Effector CD8-positive, alpha-beta T cell (primary cell): ENCODE data around the gene UNC5B.

Source experiments
- DNase-seq: peaks from one replicate; lab custom pipeline; 2025; lab: John Stamatoyannopoulos, UW

The UNC5B gene

GRCh38 chr10:71319042-71319799, 106.9 kb downstream of the UNC5B start, which contains the start of gene SLC29A3:
TSS of gene SLC29A3 (plus strand) at chr10:71319259. CDS start at chr10:71319310, 51 bp downstream.
- DNase-seq: peak; percentile 57

DNA sequence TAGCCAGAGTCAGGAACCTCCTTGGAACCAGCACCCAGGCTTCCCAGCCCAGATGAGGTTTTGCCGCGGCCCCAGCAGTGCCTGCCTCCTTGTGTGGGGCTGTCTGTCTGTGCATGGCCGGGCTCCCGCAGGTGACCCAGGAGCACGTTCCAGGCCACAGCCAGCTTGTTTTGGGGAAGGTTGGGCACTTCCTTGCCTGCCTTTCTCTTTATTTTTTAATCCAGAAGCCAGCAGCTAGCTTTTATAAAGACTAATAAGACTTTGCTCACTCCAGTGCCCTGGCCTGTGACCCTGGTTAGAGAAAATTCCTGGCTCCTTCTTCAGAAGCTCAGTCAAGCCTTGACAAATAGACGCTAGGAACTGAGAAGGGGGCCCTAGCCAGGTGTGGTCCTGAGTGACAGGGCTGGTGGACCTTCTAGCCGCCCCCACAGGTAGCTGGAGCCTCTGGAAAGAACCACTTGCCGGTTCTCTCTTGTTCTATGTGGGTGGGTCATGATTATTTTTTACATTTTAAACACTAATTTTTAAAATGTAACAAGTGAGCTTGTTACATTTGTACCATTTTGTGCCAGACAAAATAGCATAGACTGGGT, 107.5 kb downstream of the UNC5B start:
- no peak for DNase-seq

DNA sequence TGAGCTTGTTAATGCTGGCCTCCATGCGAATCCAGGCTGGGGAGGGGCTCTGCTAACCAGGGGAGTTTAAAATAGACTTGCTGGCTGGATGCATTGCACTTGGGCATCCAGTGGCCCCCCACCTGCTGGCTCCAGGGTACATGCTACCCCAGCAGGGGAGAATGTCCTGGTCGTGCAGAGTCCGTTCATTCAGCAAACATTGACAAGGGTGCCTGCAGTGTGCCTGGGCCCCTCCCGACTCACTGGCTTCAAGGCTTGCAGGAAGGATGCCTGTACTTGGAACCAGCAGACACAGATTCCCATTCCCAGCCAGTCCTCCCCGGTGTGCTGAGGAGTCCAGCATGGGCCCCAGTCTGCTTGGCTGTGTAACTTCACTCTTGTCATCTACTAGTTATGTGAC, 108.2 kb downstream of the UNC5B start:
- no peak for DNase-seq

DNA sequence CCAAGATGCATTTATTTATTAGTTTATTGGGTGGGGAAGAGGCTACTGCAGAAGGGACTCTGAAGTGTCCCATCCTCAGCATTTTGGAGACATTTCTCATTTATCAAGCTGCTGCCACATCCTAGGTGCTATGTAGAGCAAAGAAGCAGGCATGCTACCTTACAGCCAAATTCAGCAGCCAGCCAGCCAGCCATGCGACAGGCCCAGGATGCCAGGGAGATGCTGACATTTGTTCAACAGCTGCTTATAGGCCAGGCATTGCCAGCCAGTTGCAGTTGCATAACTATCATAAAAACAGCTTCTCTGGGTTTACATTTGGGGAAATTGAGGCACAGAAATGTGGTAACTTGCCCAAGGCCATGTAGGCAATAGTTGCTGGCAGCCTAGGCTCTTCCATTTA, 109.0 kb downstream of the UNC5B start:
- DNase-seq: no peak

- DNase-seq: no peak
Measured at GRCh38 chr10:71323407-71323806, 111.0 kb downstream of the UNC5B start.

DNA sequence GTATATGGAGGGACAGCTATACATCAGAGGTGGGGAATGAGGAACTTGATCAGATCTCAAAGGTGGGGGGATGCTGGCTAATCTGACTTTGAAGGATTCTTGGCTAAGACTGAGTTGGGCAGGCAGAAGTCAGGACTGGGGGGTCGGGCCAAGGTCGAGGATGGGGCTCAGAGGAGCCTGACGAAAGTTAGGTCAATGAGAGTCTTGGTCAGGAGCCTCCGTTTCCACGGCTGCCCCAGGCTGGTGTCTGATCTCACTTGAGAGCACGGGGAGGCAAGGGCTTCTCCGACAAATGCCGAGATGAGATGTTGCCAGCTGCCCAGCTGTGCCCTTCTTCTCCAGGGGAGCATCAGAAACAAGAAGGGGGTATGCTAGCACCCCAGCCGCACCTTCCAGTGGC, 112.4 kb downstream of the UNC5B start:
- no peak for DNase-seq

GRCh38 chr10:71325267-71325666, 112.9 kb downstream of the UNC5B start:
- no peak for DNase-seq

DNA sequence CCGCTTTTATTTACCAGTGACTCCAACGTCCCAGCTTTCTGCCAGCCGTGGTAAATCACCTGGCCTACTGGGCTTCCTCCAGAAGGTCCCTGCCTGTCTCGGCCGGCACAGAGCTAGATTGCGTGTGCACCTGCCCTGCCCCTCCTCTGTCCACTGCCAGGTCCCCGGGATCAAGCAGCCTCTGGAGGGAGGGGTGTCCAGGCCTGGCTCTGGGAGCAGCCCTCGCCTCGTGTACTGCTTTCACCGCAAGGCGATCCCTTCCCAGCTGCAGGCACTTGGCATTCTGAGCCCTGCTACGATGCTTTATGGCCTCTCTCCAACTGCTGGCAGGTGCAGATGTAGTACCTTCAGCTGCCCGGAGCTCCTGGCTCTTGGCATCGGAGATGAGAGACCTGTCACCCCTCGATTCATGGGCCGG, 114.1 kb downstream of the UNC5B start:
- no peak for DNase-seq

GRCh38 chr10:71330789-71331404, 118.5 kb downstream of the UNC5B start:
- no peak for DNase-seq

GRCh38 chr10:71331736-71332135, 119.4 kb downstream of the UNC5B start:
- DNase-seq: no peak

DNA sequence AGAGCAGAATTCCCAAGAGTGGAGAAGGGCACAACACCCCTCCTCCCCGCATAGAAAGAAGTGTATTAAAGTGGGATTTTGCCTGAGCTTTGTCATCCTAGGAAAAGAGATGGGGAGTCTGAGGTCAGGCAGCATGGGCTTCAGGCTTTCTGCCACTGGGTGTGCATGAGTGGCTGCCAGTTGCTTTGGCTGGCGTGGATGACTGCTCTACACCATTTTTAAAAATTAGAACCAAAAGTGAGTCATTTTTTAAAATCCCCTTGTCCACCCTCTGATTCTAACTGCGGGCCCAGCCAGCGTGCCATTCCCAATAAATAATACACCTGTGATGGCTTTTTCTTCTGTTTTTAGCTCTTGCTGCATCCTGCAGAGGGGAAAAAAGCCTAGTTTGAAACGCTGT, 120.1 kb downstream of the UNC5B start:
- no peak for DNase-seq

DNA sequence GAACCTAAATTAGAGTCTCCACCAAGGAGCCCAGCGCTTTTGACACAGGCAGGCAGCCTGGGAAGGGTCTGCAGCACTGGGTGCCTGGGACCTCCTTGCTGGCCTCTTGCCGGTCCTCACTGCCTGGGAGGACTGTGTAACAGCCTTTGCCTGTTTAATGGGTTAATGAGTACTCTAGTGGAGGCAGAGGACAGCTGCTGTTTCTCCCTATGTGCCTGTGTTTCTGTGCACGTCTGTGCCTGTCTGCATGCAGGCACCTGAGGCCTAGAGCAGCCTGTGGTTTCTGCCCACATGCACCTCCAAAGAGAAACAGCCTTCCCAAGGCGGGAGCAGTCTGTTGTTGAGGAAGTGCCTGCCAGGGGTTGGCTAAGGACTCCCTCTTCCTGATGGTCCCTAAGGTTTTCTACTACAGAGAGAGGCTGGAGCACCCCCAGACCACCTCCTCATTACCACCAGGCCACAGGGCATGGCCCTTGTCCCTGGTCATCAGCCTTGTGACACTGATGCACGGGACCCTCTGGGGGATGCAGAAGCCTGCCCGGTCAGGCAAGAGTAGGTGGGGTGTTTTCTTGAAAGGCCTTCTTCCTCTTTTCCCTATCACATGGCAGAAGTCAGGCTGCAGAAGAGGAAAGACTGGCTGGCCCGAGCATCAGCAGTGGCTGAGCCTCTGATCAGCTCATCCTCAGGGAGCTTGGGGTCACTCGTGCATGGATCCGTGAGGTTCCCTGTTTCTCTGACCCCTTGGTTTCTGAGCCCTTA, 120.9 kb downstream of the UNC5B start:
- DNase-seq: no peak

- no peak for DNase-seq
Measured at GRCh38 chr10:71334221-71334791, 121.9 kb downstream of the UNC5B start.

GRCh38 chr10:71335173-71335708, 122.9 kb downstream of the UNC5B start:
- DNase-seq: no peak

DNA sequence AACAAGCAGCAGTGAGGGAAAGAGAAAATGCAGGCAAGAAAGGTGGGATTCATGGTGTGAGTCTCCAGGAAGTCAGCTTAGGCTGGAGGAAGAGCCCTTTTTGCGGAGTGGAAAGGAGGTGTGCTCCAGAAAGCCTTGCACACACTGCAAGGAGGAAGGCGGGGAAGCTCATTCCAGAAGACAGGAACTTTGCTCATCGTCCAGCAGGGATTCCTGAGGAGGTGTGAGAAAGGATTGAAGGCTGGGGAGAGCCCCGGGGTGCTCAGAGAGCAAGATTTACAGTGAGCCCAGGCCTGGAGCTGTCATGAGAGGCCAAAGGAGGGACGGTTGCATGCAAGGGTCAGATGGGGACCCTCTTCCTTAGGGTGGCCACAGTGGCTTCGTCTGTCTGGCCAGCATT, 124.3 kb downstream of the UNC5B start:
- no peak for DNase-seq

DNA sequence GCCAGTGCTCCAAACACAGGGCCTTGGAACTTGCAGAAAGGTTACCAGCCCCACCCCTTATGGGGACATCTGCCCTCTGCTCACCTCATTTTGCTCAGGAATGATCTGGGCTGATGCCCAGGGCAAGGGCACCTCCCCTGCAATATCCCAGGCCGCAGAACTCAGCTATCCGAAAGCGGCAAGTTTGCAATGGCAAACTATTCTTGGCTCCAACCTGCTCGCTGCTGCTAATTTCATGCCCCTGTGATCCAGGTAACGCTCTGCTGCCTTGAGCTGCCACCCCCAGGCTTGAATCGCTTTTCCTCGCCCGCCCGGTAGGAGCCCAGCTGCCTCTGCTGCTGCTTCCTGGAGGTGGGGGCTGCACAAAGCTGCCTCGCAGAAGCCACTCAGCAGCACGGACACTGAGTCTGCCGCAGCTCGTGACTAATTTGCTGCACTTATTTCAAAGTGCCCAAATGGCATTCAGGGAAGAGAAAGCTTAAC, 124.9 kb downstream of the UNC5B start:
- DNase-seq: no peak

DNA sequence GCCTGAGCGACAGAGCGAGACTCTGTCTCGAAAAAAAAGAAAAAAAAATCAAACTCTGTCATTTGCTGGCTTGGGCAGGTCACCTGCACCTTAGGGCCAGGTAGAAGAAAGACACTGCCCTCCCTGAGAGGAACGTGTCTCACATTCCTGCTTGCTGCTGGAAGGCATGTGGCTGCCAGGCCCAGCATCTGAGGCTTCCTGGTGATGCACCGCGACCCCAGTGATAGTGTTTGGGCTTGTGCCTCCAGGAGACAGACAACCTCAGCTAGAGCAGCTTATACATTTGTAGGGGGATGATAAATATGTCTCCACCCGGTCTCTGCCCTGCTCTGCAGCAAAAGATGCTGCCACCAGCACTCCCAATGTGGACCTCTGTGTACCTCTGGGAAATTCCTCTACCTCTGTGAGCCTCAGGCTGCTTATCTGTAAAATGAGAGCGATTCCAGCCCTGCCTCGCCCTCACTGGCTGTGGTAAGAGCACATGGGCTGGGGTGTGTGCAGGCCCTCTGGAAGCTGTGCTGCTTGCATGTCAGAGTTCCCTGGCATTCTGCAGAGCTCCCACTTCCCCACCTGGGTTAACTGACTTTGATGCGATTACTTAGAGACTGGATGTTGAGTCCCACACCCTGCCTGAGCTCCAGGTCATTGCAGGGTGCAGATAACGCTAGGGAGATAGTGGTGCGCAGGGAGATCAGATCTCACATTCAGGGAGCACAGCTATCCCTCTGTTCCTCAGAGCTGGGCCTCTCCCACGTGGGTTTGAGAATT, 126.5 kb downstream of the UNC5B start:
- DNase-seq: no peak

DNA sequence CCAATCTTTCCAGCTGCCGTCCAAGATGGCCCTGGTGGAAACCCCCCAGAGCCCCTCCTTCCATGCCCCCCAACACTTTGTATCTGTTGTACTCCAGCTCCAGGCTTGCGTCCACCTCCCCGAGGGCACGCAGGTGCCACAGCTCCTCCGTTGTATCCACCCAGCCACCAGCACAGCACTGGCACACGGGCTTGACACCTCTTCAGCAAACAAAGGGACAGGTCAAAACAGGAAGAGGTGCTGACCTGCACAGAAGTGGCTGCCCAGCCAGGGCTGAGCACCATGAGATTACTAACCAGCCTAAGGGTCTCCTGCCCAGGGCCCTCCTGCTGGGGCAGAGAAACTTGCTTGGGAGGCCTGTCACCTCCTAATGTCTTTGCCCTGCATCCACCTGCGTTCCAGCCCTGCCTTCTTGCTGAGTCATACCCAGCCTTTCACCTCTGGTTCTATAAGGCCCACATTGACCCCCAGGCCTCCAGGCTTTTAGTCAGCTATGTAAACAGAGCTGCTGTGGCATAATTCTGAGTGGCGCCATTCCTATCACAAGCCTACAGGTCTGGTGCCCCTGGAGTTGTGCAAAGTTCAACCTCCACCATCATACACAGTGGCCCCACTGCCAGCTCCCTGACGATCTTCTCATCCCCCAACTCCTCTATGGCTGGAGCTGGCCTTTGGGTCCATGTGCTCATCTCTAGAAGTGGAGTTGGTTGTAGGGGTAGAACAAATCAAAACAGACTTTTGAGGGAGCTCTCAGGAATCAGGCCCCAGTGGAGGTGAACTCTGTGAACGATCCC, 127.6 kb downstream of the UNC5B start:
- no peak for DNase-seq

- DNase-seq: no peak
Measured at GRCh38 chr10:71342573-71343391, 130.4 kb downstream of the UNC5B start.
